Fibroblast of villous mesenchyme (primary cell): ENCODE results near the gene WDR17. TPM values are rescaled to one million over a fixed set of nuclear protein-coding genes. Genes with fewer than 3 reads are reported as not detected.

Experiments used
- DNase-seq: peaks from one replicate; pipeline ENCODE4 v3.0.0-alpha.2; 2010; ENCODE audit warnings: low read depth
- H3K4me3 ChIP-seq: 2 replicates; pipeline ENCODE4 v1.5.1; 2011; ENCODE audit warnings: low read depth, mild to moderate bottlenecking, low read length
- total RNA-seq: library from RNA; depleted of rRNA; stranded (reverse); fragments of >200 nt; gene quantifications from 2 replicates; pipeline ENCODE4 v1.2.3, GENCODE V29; 2012
- TF ChIP-seq, protein P1 (sequence below): IDR thresholded peaks from 2 replicates; pipeline ENCODE4 v1.5.1; 2012; ENCODE audit warnings: low read depth, mild to moderate bottlenecking, low read length; ENCODE audit not compliant: insufficient read depth

WDR17 gene
- total RNA-seq, 1 donor = 0.86 TPM

DNA sequence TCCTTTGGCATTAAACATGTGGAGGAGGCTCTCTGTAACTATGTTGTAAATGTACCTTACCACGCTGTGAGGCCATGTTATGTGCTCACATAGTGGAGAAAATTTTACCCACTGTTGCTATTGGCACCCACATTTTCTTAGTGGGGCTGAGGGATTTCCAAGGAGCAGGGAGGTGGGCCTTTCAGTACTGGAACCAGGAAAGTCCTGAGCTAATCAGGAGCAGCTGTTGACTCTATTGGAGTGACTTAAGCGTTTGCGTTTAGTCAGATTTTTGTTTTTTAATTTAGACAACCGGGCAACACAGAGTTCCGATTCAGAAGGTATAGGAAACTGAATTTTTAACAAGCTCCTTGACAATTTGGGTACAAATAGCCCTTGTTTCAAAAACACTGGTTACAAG, 30.7 kb upstream of the WDR17 start:
- H3K4me3 ChIP-seq = no peak overlapping the region
- DNase-seq = no peak
- TF ChIP-seq, protein P1, sequence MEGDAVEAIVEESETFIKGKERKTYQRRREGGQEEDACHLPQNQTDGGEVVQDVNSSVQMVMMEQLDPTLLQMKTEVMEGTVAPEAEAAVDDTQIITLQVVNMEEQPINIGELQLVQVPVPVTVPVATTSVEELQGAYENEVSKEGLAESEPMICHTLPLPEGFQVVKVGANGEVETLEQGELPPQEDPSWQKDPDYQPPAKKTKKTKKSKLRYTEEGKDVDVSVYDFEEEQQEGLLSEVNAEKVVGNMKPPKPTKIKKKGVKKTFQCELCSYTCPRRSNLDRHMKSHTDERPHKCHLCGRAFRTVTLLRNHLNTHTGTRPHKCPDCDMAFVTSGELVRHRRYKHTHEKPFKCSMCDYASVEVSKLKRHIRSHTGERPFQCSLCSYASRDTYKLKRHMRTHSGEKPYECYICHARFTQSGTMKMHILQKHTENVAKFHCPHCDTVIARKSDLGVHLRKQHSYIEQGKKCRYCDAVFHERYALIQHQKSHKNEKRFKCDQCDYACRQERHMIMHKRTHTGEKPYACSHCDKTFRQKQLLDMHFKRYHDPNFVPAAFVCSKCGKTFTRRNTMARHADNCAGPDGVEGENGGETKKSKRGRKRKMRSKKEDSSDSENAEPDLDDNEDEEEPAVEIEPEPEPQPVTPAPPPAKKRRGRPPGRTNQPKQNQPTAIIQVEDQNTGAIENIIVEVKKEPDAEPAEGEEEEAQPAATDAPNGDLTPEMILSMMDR = no peak

DNA sequence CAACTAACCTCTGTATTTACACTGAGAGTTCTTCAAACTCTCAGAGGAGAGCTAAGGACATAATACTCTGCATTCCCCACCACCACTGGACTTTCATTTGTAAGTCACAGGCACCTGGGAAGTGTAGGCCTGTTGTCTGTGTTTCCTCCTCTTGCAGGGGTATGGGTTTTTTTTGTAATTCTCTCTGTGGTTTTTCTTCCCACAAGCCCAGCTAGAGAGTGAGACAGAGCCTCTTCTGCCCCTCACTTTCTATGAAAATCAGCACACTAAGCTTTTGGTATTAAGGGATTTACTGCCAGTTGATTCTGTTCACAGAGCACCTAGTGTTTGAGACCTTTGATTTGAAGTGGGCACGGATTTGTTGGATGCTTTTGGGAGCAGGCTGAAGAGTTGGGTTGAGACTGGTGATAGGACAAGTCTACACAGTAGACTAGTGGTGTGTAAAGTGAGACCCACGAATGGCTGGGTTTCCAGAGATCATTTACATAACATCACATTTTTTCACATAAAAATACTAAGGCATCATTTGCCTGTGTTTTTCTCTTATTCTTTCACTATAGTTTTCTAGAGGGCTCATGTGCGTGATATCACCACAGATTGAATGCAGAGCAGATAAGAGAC, 28.9 kb upstream of the WDR17 start:
- no peak for DNase-seq
- TF ChIP-seq, protein P1 = no peak
- H3K4me3 ChIP-seq = no peak overlapping the region

DNA sequence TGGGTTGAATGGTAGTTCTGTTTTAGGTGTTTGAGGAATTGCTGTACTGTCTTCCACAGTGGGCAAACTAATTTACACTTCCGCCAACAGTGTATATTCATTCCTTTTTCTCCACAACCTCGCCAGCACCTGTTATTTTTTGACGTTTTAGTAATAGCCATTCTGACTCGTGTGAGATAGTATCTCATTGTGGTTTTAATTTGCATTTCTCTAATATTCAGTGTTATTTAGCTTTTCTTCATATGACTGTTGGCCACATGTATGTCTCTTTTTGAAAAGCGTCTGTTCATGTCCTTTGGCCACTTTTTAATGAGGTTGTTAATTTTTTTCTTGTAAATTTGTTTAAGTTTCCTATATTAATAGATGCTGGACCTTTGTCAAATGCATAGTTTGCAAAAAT, 26.9 kb upstream of the WDR17 start:
- DNase-seq = no peak
- no peak overlapping the region for H3K4me3 ChIP-seq

DNA sequence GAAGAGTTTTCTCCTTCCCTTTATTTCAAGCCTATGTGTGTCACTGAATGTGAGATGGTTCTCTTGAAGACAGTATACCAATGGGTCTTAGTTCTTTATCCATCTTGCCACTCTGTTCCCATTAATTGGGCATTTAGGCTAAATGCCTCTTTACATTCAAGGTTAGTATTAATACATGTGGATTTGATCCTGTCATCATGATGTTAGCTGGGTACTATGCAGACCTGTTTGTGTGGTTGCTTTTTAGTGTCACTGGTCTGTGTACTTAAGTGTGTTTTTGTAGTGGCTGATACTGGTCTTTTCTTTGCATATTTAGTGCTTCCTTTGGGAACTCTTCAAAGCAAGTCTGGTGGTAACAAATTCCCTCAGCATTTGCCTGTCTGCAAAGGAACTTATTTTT, 23.4 kb upstream of the WDR17 start:
- no peak for DNase-seq
- no peak overlapping the region for H3K4me3 ChIP-seq
- TF ChIP-seq, protein P1 = no peak

More for the DNA sequence above, 26.9 kb upstream of the WDR17 start:
- TF ChIP-seq, protein P1 = no peak

DNA sequence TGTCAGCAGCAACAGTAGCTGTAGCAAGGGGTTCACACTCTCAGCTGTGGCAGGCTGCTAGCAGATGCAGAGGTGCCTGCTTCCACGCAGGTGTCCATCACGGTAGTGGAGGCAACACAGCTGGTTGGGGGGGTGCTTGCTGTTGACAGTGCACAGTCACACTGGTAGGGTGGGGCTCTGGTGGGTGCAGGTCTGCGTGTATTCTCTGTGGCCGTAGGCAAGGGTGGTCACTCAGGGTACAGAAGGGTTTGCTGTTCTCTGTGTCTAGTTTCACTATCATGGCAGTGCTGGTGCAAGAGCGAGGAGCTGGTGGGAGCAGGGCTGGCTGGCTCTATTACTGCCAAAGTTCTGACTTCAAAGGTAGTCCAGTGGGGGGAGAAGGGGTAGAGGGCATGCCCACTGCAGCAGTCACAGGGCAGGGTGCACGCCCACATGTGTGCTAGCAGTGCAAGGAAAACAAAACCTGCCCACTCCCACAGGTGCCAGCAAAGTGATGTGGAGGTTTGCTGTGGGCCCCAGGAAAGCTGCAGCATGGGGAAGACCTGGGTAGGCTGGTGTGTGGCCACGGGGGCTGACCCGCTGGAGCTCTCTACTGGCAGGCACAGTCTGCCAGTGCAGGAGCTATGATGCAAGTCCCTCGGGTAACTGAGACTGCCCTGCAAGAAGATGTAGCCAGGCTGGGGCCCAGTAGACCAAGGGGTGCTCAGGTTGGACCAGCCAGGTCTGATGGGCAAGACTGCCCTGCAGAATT, 21.6 kb upstream of the WDR17 start:
- no peak for DNase-seq
- H3K4me3 ChIP-seq = no peak overlapping the region
- TF ChIP-seq, protein P1 = no peak

DNA sequence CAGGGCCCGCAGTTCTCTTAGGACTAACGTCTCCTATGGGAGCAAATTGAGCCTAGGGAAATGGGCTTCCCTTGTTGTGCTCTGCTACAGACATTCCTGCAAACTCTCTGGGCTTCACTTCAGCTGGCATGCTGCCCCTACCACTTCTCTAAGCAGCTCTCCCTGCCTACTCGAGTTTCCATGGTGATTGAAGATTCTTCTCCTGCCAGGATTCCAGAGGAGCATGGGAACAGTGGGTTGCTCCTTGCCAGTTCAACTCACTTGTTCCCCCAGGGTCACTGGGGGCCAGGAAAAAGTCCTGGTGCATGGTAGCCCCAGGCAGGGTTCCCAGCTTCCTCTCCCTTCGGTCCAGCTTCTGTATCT, 21.1 kb upstream of the WDR17 start:
- TF ChIP-seq, protein P1 = no peak
- no peak for DNase-seq
- no peak overlapping the region for H3K4me3 ChIP-seq
